NCI-H1048 (cell line): ENCODE measurements around the gene CYP2F1.
"Not testable (repeated sequence)": the region's sequence is repeated elsewhere in the genome, so short reads cannot be mapped to it uniquely, and the experiment has no call there.

Experiments used
- DNase-seq: peaks from one replicate; lab custom pipeline; 2025; lab: John Stamatoyannopoulos, UW

CYP2F1 gene, protein sequence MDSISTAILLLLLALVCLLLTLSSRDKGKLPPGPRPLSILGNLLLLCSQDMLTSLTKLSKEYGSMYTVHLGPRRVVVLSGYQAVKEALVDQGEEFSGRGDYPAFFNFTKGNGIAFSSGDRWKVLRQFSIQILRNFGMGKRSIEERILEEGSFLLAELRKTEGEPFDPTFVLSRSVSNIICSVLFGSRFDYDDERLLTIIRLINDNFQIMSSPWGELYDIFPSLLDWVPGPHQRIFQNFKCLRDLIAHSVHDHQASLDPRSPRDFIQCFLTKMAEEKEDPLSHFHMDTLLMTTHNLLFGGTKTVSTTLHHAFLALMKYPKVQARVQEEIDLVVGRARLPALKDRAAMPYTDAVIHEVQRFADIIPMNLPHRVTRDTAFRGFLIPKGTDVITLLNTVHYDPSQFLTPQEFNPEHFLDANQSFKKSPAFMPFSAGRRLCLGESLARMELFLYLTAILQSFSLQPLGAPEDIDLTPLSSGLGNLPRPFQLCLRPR

DNA sequence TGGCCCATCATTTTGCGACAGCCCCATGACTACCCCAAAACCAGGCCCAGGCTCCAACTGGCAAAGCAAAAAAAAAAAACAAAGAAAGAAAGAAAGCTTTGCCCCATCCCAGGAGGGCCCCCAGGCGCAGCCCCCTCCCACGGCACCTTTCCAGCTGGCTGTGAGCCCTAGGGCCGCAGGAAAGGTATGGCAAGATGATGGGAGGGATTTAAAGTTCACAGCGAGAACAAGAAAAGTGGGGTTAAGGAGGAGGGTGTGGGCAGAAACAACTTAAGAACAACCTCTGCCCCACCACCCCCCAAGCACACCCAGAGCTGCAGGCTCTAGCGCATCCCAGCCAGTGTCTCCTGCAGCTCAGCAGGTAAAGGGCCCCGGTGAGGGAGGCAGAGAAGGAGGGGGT, at the start of gene CYP2F1:
Gene CYP2F1 (plus strand): TSS at position 301 of the 400 bp plus-strand sequence. CDS start 1,757 bp downstream, outside the sequence.
- no peak for DNase-seq

DNA sequence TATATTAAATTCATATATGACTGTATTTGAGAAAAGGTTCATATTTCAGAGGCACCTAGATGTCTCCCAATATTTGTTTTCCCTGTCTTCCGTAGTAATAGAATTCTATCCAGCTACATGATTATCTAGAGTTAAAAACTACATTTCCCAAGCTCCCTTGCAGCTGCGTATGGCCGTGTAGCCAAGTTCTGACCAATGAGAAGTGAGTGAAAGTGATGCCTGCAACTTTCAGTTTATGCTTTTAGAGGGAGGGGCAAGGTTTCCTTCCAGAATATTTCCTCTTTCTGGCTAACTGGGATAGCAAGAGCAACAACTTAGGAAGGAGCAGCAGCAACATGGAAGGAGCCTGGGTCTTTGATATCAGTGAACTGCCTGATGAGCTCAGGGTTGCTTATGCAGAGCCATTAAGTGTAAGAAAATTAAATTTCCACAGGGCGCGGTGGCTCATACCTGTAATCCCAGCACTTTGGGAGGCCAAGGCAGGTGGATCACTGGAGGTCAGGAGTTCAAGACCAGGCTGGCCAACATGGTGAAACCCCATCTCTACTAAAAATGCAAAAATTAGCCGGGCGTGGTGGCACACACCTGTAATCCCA, 49.2 kb upstream of the CYP2F1 start:
- no peak for DNase-seq

DNA sequence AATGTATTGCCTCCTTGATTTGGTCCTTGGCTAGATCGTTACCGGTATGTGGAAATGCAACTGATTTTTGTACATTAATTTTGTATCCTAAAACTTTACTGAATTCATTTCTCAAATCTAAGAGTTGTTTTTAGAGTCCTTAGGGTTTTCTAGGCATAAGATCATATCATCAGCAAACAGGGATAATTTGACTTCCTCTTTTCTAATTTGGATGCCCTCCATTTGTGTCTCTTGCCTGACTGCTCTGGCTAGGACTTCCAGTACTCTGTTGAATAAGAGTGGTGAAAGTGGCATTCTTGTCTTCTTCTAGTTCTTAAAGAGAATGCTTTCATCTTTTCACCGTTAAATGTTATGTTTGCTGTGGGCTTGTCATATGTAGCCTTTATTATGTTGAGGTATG, 37.9 kb upstream of the CYP2F1 start:
- no peak for DNase-seq

DNA sequence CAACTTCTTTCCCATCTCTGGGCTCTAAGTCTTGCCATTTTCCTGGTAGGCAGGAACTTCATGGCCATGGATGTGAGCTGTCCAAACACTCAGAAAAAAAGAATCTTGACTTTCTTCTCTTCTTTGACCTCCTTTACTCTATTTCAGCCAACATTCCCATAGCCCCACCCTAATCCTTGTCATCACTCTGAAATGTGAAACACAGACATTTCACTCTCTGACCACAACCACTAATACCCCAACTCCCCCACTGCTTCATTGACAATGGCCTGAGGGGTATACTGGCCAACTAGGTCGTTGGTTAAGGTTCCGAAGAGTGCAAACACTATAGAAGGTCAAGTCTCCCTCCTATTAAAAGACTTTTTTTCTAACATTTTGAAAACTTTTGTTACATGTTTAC, 30.7 kb upstream of the CYP2F1 start:
- DNase-seq = no peak

DNA sequence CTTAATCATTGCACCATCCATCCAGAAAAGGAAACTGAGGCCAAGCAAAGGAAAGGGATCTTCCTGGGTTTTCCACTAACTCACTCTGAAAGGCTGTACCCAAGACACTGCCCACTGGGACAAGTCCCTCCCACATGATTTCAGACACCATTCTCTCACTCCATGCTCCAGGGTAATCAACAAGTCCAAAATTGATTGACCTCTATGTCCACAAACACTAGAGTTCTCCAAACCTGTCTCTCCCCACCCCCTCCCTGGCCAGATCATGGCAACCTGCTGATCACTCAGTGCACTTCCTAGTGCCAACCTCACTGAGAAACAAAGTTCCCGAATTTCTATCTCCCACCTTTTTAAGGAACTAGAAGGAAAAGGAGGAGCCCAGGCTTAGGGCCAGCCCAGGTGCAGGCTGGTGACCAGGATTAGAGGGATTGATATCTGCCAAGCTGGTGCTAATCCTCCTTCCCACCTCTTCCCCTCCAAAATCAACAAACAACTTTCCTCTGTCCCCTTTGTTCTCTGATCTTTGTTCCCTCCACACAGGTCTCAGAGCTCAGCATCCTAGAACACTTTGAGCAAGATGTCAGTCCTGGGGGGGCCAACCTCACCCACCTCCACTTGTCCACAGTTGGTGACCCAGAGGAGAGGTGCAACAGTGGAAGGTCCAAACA, 28.4 kb upstream of the CYP2F1 start:
- no peak for DNase-seq

DNA sequence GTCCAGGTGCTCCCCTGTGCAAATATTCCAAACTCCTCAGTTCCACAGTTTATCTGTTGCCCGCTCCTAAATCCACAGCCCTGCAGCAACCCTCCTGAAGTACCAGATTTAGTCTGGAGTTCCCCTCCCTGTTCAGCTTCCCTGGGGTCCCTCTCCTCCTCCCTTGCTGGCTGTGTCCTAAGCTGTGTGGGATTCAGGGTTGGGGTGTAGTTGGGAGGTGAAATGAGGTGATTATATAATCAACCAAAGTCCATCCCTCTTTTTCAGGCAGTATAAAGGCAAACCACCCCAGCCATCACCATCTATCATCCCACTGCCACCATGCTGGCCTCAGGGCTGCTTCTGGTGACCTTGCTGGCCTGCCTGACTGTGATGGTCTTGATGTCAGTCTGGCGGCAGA, 26.1 kb upstream of the CYP2F1 start, which contains the start of gene CYP2A13:
Gene CYP2A13 (plus strand): TSS at position 301 of the 400 bp plus-strand sequence. CDS start 21 bp downstream, at position 322.
- no peak for DNase-seq

DNA sequence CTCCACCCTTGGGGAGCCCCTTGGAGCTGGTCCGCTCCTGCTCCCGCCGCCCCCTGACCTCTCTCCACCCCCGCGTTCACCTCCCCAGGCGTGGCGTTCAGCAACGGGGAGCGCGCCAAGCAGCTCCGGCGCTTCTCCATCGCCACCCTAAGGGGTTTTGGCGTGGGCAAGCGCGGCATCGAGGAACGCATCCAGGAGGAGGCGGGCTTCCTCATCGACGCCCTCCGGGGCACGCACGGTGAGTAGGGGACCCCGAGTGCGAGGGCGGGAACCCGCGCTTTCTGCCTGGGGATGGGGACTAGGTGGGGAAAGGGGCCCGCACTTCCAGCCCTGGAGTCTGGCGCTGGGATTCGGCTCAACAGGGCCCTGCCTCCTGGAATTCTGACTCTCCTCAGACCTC, 24.3 kb upstream of the CYP2F1 start:
- DNase-seq = no peak

DNA sequence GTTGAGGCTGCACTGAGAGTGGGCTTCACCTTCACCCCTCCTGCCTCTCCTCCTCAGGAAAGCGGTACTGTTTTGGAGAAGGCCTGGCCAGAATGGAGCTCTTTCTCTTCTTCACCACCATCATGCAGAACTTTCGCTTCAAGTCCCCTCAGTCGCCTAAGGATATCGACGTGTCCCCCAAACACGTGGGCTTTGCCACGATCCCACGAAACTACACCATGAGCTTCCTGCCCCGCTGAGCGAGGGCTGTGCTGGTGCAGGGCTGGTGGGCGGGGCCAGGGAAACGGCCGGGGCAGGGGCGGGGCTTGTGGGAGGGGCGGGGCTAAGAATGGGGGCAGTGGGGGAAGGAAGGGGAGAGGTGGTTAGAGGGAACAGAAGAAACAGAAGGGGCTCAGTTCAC, 18.5 kb upstream of the CYP2F1 start:
- no peak for DNase-seq

DNA sequence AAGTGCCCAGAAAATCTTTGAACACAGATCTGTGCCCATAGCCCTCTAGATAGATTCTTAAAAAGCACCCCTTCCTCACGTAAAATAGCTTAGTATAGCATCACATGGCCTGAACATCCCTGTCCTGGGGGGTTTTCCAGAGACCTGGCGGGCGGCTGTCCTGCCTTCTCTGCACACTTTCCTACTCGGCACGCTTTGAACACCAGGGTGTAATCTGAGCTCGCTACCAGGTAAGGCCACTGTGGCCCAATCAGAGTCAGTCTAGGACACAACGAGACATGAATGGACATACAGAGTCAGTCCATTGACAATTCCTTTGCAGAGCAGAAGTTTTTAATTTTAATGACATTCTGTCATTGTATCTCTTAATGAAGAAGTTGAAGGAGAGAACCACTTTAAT, 17.9 kb upstream of the CYP2F1 start:
- DNase-seq = no peak

DNA sequence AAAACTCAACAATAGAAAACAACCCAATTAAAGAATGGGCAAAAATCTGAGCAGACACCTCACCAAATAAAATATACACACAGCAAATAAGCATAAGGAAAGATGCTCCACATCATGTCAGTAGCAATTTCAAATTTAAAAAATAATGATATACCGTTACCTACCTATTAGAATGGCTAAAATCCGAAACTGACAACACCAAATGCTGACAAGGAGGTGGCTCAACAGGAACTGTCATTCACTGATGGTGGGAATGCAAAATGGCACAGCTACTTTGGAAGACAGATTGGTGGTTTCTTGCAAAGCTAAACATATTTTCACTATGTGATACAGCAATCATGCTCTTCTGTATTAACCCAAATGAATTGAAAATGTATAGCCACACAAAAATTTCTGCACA, 16.9 kb upstream of the CYP2F1 start:
- no peak for DNase-seq

DNA sequence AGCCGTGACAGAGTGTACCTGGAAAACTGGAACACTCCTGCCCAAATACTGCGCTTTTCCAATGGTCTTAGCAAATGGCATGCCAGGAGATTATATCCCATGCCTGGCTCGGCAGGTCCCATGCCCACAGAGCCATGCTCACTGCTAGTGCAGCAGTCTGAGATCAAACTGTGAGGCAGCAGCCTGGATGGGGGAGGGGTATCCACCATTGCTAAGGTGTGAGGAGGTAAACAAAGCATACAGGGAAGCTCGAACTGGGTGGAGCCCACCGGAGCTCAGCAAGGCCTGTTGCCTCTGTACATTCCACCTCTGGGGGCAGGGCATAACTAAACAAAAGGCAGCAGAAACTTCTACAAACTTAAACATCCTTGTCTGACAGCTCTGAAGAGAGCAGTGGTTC, 15.5 kb upstream of the CYP2F1 start:
- no peak for DNase-seq

DNA sequence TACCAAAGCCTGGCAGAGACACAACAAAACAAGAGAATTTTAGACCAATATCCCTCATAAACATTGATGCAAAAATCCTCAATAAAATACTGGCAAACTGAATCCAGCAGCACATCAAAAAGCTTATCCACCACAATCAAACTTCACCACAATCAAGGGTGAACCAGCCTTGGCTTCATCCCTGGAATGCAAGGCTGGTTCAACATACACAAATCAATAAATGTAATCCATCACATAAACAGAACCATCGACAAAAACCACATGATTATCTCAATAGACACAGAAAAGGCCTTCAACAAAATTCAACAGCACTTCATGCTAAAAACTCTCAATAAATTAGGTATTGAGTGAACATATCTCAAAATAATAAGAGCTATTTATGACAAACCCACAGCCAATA, 12.0 kb upstream of the CYP2F1 start:
- DNase-seq = not testable (repeated sequence)

DNA sequence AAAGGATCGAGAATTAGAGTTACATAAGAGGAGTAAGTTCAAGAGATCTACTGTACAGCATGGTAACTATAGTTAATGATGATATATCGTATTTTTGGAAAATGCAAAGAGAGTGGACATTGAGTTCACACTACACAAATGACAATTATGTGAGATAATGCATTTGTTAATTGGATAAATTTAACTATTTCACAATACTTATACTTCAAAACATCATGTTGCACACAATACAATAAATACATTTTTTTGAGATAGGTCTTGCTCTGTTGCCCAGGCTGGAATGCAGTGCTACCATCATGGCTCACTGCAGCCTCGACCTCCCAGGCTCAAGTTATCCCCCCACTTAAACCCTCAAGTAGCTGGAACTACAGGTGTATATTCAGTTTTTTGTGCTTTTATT, 8.1 kb upstream of the CYP2F1 start:
- DNase-seq = no peak

DNA sequence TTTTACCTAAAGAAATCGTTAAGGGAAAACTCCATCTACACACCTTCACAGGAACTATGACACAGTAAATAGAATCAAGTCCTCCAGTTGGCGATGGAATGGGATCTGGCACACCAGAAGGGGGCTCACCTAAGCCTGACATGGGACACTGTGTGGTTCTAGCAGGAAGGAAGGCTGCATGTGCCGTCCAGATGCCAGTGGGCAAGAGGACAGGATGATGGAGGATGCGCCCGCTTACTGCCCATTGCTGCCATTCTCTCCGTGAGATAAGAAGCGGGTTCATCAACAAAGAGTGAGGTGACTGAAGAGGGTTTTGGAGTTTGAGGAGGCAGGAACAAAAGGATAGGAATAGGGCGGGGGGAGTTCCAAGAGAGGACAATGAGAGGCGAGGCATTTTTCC, 2.9 kb upstream of the CYP2F1 start:
- DNase-seq = no peak

DNA sequence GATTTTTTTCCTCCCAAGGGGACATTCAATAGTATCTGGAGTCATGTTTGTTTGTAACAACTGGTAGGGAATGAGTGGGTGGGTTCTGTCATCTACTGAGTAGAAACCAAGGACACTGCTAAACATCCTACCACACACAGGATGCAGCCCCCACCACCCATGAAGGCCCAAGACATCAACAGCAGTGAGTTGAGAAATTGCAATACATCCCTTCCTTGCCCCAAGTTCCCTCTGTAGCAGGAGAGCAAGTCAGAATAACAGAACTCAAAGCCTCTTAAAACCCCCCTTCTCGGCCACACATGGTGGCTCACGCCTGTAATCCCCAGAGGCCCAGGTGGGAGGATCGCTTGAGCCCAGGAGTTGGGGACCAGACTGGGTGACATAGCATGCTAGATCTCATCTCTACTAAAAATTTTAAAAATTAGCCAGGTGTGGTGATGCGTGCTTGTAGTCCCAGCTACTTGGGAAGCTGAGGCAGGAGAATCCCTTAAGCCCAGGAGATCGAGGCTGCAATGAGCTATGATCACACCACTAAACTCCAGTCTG, 2.4 kb upstream of the CYP2F1 start:
- DNase-seq = no peak

DNA sequence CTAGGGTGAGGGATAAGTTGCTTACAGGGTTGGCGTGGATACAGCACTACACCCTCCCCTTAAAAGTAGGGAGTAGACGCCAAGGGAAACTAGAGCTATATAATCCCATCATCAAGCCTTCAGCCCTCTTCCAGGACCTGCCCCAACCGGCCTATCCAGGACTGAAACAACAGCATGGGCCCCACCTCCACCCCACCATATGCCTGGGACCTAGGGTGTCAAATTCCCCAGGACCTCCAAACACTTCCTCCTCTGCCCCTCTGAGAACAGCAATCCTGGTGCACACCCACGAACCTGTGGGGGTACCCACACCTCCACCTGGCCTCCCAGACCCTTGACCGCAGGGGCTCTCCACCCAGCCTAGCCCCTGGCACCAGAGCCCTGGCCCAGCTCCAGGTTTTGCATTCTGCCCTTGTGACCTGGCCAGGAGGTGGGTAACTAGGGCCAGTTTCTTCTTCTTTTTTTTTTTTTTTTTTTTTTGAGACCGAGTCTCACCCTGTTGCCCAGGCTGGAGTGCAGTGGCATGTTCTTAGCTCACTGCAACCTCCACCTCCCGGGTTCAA, 1.4 kb upstream of the CYP2F1 start:
- DNase-seq = no peak

DNA sequence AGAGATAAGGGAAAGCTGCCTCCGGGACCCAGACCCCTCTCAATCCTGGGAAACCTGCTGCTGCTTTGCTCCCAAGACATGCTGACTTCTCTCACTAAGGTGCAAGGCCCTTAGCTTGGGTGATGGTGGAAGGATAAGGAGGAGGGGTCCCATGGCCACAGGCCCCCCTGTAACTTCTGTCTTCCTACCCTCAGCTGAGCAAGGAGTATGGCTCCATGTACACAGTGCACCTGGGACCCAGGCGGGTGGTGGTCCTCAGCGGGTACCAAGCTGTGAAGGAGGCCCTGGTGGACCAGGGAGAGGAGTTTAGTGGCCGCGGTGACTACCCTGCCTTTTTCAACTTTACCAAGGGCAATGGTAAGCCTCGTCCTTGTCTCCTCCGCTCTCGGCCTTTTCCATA, 2.0 kb downstream of the CYP2F1 start:
- DNase-seq = no peak

DNA sequence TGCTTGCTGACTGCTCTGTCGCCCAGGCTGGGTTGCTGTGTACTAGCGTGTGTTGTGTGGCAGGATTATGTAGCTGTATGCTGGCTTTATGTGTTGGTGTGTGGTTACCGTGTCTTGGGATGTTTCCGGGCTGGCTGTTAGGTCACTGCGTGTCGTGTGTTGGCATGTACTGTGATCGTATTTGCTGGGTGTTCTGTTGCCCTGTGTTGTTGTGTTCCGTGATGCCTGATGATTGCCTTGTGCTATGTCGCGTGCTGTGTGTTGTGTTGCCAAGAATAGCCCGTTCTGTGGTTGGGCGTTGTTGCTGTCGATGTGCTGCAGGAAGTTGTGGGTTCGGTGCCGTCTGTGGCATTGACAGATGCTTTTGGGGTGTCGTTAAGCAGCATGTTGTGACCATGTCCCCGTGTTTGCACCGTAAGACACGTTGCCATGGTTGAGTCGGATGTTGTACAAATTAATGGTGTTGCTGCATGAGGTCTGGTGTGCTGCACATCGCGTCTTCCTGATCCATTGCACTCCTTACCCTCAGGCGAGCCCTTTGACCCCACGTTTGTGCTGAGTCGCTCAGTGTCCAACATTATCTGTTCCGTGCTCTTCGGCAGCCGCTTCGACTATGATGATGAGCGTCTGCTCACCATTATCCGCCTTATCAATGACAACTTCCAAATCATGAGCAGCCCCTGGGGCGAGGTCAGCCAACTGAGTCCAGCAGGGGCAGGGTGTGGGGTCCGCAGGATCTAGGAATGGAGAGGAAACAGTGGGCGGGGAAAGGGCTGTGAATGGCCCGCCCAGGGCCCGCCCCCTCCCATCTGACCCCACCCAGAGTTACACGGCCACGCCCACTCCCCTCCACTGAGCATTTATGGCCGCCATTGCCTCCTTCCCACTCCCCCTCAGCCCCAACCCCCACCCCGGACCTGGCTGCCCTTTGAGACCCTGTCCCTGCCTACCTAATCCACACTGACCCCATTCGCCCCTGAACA, 7.0 kb downstream of the CYP2F1 start:
- not testable (repeated sequence) for DNase-seq

DNA sequence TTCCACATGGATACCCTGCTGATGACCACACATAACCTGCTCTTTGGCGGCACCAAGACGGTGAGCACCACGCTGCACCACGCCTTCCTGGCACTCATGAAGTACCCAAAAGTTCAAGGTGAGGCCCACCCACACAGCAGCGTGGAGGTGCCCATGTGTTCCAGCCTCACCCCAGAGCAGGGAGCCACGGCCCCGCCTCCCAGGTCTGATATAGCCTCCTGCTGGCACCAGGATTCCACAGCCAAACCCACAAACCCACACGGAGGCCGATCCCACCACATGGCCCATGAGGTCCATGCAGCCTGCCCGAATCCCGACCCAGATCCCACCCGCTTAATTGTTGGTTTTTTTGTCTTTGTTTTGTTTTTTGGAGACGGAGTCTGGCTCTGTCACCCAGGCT, 8.6 kb downstream of the CYP2F1 start:
- DNase-seq = not testable (repeated sequence)

DNA sequence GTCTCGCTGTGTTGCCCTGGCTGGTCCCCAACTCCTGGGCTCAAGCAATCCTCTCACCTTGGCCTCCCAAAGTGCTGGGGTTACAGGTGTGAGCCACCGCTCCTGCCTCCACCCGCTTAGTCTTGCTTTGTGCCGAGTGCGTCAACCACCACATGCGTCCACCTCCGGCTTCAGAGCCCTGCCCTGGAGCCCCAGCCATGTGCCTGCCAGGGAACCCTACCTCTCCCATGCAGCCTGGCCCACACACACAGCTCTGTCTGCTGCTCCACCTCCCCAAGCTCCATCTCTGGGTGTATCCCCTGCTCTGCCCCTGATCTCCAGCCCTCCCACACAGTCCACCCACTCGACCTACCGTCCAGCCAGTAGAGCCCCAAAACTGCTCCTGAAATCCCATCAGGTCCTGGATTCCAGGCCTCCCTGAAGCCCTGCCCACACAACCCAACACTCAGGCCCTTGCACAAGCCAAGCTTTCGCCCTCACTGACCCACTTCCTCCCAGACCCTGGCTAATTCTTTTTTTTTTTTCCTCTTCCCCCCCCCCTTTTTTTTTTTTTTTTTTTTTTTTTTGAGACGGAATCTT, 9.6 kb downstream of the CYP2F1 start:
- no peak for DNase-seq

DNA sequence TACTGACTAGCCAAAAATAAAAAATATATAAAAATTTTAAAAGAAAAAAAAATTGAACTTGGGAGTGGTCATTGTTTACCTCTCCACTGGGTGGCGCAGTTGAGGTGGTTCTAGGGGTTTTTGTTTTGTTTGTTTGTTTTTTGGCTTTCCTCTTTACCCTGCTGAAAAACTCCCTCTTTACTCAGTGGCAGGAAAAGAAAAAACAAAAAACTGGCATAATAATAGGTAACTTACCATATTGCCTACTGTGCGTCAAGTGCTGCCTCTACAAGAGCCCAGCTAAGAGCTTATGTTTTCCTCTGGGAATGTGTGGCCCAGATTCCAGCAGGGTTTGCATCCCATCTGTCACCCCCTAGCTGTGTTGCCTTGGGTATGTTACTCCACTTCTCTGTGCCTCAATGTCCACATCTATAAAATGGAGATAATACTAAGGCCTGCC, 12.6 kb downstream of the CYP2F1 start:
- DNase-seq = not testable (repeated sequence)
